H1 (cell line): ENCODE results near the gene RNF130. TPM values are rescaled to one million over a fixed set of nuclear protein-coding genes. Genes with fewer than 3 reads are reported as not detected.

ENCODE experiments used
- CTCF ChIA-PET: fragments of 300-600 bp; sonication (Branson Sonifier 250); formaldehyde crosslinking; loops from one replicate; lab custom pipeline; 2021; ENCODE audit not compliant: partially characterized antibody; lab: Charles Lee
- POLR2A ChIA-PET: fragments of 300-600 bp; sonication (Branson Sonifier 250); formaldehyde crosslinking; loops from one replicate; lab custom pipeline; 2021; ENCODE audit warnings: inconsistent platforms; ENCODE audit not compliant: partially characterized antibody; lab: Charles Lee
- DNase-seq, 2 experiments: peaks; one replicate each; pipeline versions ENCODE4 v3.0.0 to v3.0.0-alpha.2; 2010 to 2022; ENCODE audit warnings: low spot score in 2 of 2, low read depth in 1 of 2, mixed read lengths in 1 of 2
- FAIRE-seq: peaks from 2 replicates; lab custom pipeline; 2011; peaks lifted over from hg19 to GRCh38; lab: Jason Lieb, UNC
- H2AFZ ChIP-seq: 2 replicates; pipeline ENCODE4 v1.8.1; 2012; ENCODE audit warnings: low read length, inconsistent platforms
- H2AK5ac ChIP-seq: 2 replicates; pipeline ENCODE4 v1.6.1; 2013; ENCODE audit warnings: low read depth, low read length
- H2BK120ac ChIP-seq: replicated peaks from 2 replicates; pipeline ENCODE3; 2013; ENCODE audit warnings: low read depth, low read length, inconsistent platforms
- H2BK12ac ChIP-seq: 2 replicates; pipeline ENCODE4 v1.6.1; 2013; ENCODE audit warnings: low read depth, low read length
- H2BK15ac ChIP-seq: 2 replicates; pipeline ENCODE4 v1.6.1; 2013; ENCODE audit warnings: low read length
- H2BK20ac ChIP-seq: 2 replicates; pipeline ENCODE4 v1.6.1; 2013; ENCODE audit warnings: low read length
- H2BK5ac ChIP-seq: 2 replicates; pipeline ENCODE4 v1.6.1; 2013; ENCODE audit warnings: low read depth, low read length
- H3K14ac ChIP-seq: 2 replicates; pipeline ENCODE4 v1.6.1; 2013; ENCODE audit warnings: inconsistent platforms; ENCODE audit not compliant: insufficient read length
- H3K18ac ChIP-seq: 2 replicates; pipeline ENCODE4 v1.6.1; 2013; ENCODE audit warnings: low read length; ENCODE audit errors: extremely low read depth
- H3K23ac ChIP-seq: 2 replicates; pipeline ENCODE4 v1.6.1; 2013; ENCODE audit warnings: inconsistent platforms; ENCODE audit not compliant: insufficient read length
- H3K23me2 ChIP-seq: 2 replicates; pipeline ENCODE4 v1.6.1; 2013; ENCODE audit warnings: low read depth, low read length
- H3K27ac ChIP-seq: 2 replicates; pipeline ENCODE4 v1.6.1; 2011; ENCODE audit warnings: low read depth, low read length, inconsistent platforms
- H3K27me3 ChIP-seq, 4 experiments: replicated peaks in 1 of 4; 1 replicate in 1 of 4; 2 replicates in 3 of 4; pipeline versions ENCODE4 v1.6.1 to v1.8.1; 2011 to 2013; ENCODE audit warnings: low read length in 3 of 4, mild to moderate bottlenecking in 3 of 4, inconsistent platforms in 2 of 4, mixed read lengths in 2 of 4, moderate library complexity in 1 of 4; ENCODE audit not compliant: control insufficient read depth in 3 of 4, insufficient read depth in 3 of 4; ENCODE audit errors: extremely low read depth in 1 of 4
- H3K36me3 ChIP-seq, 4 experiments: 2 replicates each; pipeline versions ENCODE4 v1.6.1 to v1.8.1; 2011 to 2013; ENCODE audit warnings: mild to moderate bottlenecking in 4 of 4, low read length in 3 of 4, moderate library complexity in 2 of 4, control low read depth in 1 of 4, inconsistent platforms in 1 of 4; ENCODE audit not compliant: insufficient read depth in 4 of 4, control insufficient read depth in 2 of 4
- H3K4ac ChIP-seq: replicated peaks from 2 replicates; pipeline ENCODE3; 2013; ENCODE audit warnings: low read length, low read depth, mixed read lengths, inconsistent platforms; ENCODE audit not compliant: insufficient read length
- H3K4me1 ChIP-seq, 4 experiments: replicated peaks in 1 of 4; 1 replicate in 1 of 4; 2 replicates in 3 of 4; pipeline versions ENCODE4 v1.6.1 to v1.8.1; 2011 to 2013; ENCODE audit warnings: low read length in 3 of 4, inconsistent platforms in 2 of 4, mixed read lengths in 1 of 4; ENCODE audit not compliant: insufficient read depth in 4 of 4, control insufficient read depth in 3 of 4
- H3K4me2 ChIP-seq, 2 experiments: 2 replicates each; pipeline versions ENCODE4 v1.6.1 to v1.8.1; 2011 to 2013; ENCODE audit warnings: low read depth in 2 of 2, low read length in 2 of 2, control low read depth in 1 of 2, inconsistent platforms in 1 of 2, mild to moderate bottlenecking in 1 of 2; ENCODE audit not compliant: insufficient read depth in 1 of 2
- H3K4me3 ChIP-seq, 4 experiments: fragments of 200-600, 300-600 bp in 1 of 4; sonication (generic), shearing (Covaris generic), sonication (Bioruptor Twin) in 1 of 4; 2 replicates each; pipeline versions ENCODE4 v1.5.1 to v1.8.1; 2011 to 2016; ENCODE audit warnings: low read length in 4 of 4, low read depth in 3 of 4, control low read depth in 2 of 4, inconsistent platforms in 2 of 4, mild to moderate bottlenecking in 2 of 4, mixed read lengths in 1 of 4, moderate library complexity in 1 of 4; ENCODE audit not compliant: insufficient read depth in 2 of 4; ENCODE audit errors: extremely low read depth in 1 of 4
- H3K56ac ChIP-seq: replicated peaks from 2 replicates; pipeline ENCODE3; 2013; ENCODE audit warnings: low read depth, mild to moderate bottlenecking, mixed read lengths, low read length, inconsistent platforms; ENCODE audit not compliant: insufficient read length
- H3K79me1 ChIP-seq: 2 replicates; pipeline ENCODE4 v1.6.1; 2013; ENCODE audit warnings: low read depth, low read length, control low read depth
- H3K79me2 ChIP-seq, 2 experiments: 2 replicates each; pipeline versions ENCODE4 v1.6.1 to v1.8.1; 2012 to 2013; ENCODE audit warnings: low read length in 2 of 2, mild to moderate bottlenecking in 2 of 2, inconsistent platforms in 1 of 2; ENCODE audit not compliant: insufficient read depth in 2 of 2, control insufficient read depth in 1 of 2
- H3K9ac ChIP-seq, 4 experiments: replicated peaks in 1 of 4; 1 replicate in 1 of 4; 2 replicates in 3 of 4; pipeline versions ENCODE4 v1.6.1 to v1.8.1; 2011 to 2013; ENCODE audit warnings: low read depth in 3 of 4, low read length in 3 of 4, control low read depth in 2 of 4, mild to moderate bottlenecking in 2 of 4, moderate library complexity in 2 of 4, inconsistent platforms in 1 of 4; ENCODE audit errors: extremely low read depth in 1 of 4
- H3K9me3 ChIP-seq, 2 experiments: 2 replicates each; pipeline versions ENCODE4 v1.6.1 to v1.8.1; 2012 to 2013; ENCODE audit warnings: mild to moderate bottlenecking in 2 of 2, moderate library complexity in 2 of 2, control low read depth in 1 of 2, inconsistent platforms in 1 of 2, low read depth in 1 of 2, low read length in 1 of 2, mixed read lengths in 1 of 2; ENCODE audit not compliant: insufficient read depth in 2 of 2
- H4K20me1 ChIP-seq, 2 experiments: replicated peaks in 1 of 2; 2 replicates each; pipeline versions ENCODE3 to v1.8.1; 2011 to 2013; ENCODE audit warnings: inconsistent platforms in 2 of 2, low read length in 2 of 2, mild to moderate bottlenecking in 1 of 2; ENCODE audit not compliant: insufficient read depth in 2 of 2, control insufficient read depth in 1 of 2
- H4K5ac ChIP-seq: 2 replicates; pipeline ENCODE4 v1.6.1; 2013; ENCODE audit warnings: low read length, low read depth, mixed read lengths, inconsistent platforms; ENCODE audit not compliant: insufficient read length
- H4K8ac ChIP-seq: 2 replicates; pipeline ENCODE4 v1.8.0; 2013; ENCODE audit warnings: mild to moderate bottlenecking, moderate library complexity, low read length, inconsistent platforms; ENCODE audit not compliant: insufficient read depth; ENCODE audit errors: extremely low read depth
- H4K91ac ChIP-seq: replicated peaks from 2 replicates; pipeline ENCODE3; 2013; ENCODE audit warnings: low read length, mixed read lengths, inconsistent platforms; ENCODE audit not compliant: insufficient read length
- CBX8 ChIP-seq: fragments of 300-800, 300-1000 bp; sonication (generic); IDR thresholded peaks from 2 replicates; pipeline ENCODE4 v1.7.1; 2016; ENCODE audit warnings: low read depth, low read length, borderline replicate concordance
- CEBPB ChIP-seq: IDR thresholded peaks from 2 replicates; pipeline ENCODE4 v1.6.1; 2012; ENCODE audit warnings: low read depth, low read length
- WGBS, 2 experiments: shearing (Covaris generic) in 1 of 2; methylation state at CpG; one replicate each; pipeline versions ENCODE4 v1.1.6 to v1.1.7; 2013 to 2015; ENCODE audit warnings: low lambda C conversion rate in 2 of 2, mixed read lengths in 2 of 2, inconsistent platforms in 1 of 2, low coverage in 1 of 2, missing lambda C conversion rate in 1 of 2; ENCODE audit not compliant: insufficient replicate concordance in 2 of 2, insufficient coverage in 1 of 2, insufficient read length in 1 of 2; ENCODE audit errors: extremely low coverage in 1 of 2, missing lambda C conversion rate in 1 of 2; 5-methylcytosine and 5-hydroxymethylcytosine counted together
- polyA plus RNA-seq, 7 experiments: library from polyadenylated mRNA; depleted of rRNA in 3 of 7; stranded (reverse) in 5 of 7; unstranded in 2 of 7; fragments of >200 nt in 5 of 7; fragments of 200-250 nt in 2 of 7; gene quantifications; 1 replicate in 5 of 7; 2 replicates in 1 of 7; 4 replicates in 1 of 7; pipeline versions ENCODE4 v1.2.1 to v1.2.3, GENCODE V29; 2011 to 2013; ENCODE audit warnings: missing spikeins in 2 of 7, mixed read lengths in 2 of 7
- total RNA-seq: library from RNA; stranded (reverse); fragmentation: NEBNext Ultra II Directional; extraction: Animal tissue kit (Norgen Biotek cat#: 25700); gene quantifications from 2 replicates; pipeline ENCODE4 v1.2.1, GENCODE V29; 2021

RNF130 gene
- total and polyA plus RNA-seq, 2 of the 8 experiments (the other 6 are each of a cell fraction or from before 2014, with no cell fraction given): 65.1 to 70.0 TPM

DNA sequence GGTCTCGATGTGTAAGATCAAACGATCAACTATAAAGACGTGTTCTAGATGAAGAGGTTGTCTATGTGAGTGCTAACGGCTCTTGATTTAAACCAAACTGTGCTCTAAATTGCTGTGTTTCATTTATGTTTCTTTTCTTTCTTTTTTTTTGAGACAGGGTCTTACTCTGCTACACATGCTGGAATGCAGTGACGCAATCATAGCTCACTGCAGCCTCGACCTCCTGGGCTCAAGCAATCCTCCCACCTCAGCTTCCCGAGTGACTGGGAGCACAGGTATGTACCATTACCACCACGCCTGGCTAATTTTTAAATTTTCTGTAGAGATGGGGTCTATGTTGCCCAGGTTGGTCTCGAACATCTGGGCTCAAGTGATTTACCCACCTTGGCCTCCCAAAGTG lies 24.0 kb upstream of the RNF130 start:
- H4K5ac ChIP-seq: no peak overlapping the region
- no peak overlapping the region for H2AFZ ChIP-seq
- H3K27me3 ChIP-seq: no peaks in the 10 kb centered on the region
- no peak overlapping the region for H2BK15ac ChIP-seq
- H4K91ac ChIP-seq: no peak overlapping the region
- H3K4ac ChIP-seq: no peak overlapping the region
- FAIRE-seq: no peak
- no peak overlapping the region for H3K4me2 ChIP-seq
- no peak overlapping the region for H2BK120ac ChIP-seq
- POLR2A ChIA-PET: no interaction called here
- no peak overlapping the region for H4K8ac ChIP-seq
- H2AK5ac ChIP-seq: no peak overlapping the region
- no peak for DNase-seq
- 0 out of 4 replicates have a peak, but pooled peaks cover 0 to 3% of the 10 kb centered on the region in 2 experiments for H3K9me3 ChIP-seq
- H3K18ac ChIP-seq: no peak overlapping the region
- no peaks in the 10 kb centered on the region for H3K23me2 ChIP-seq
- H4K20me1 ChIP-seq: no peaks in the 10 kb centered on the region
- no peaks in the 10 kb centered on the region for H3K79me2 ChIP-seq
- TF ChIP-seq CEBPB: 0 out of 2 replicates have a peak, but pooled peaks have one; percentile 19
- no peak for TF ChIP-seq CBX8
- H2BK20ac ChIP-seq: no peak overlapping the region
- CTCF ChIA-PET: interaction anchor here (1.2 kb wide), 1 partner anchor 120 kb away, joined by 3 read pairs; no protein-coding TSS in a partner anchor
- no peak overlapping the region for H2BK12ac ChIP-seq
- 73% methylated on average over 9 of the region's 9 CpGs; no CpG with 5 or more reads in 1 of the 2 experiments for WGBS, 2 experiments
- no peak overlapping the region for H2BK5ac ChIP-seq
- H3K79me1 ChIP-seq: no peaks in the 10 kb centered on the region
- no peak overlapping the region for H3K27ac ChIP-seq
- no peak overlapping the region for H3K23ac ChIP-seq
- H3K4me1 ChIP-seq: peaks cover 0 to 4% (median 2%) of the 10 kb centered on the region in 4 experiments; a peak in 2 of 7 replicates
- H3K36me3 ChIP-seq: no peaks in the 10 kb centered on the region
- no peak overlapping the region for H3K9ac ChIP-seq
- H3K56ac ChIP-seq: no peak overlapping the region
- no peak overlapping the region for H3K4me3 ChIP-seq
- no peak overlapping the region for H3K14ac ChIP-seq
